AG04450 (cell line): Measurements from ENCODE around the gene HYKK. TPM values are rescaled to one million over a fixed set of nuclear protein-coding genes. Genes with fewer than 3 reads are reported as not detected.

Experiments used
- CTCF ChIA-PET: fragments of 300-600, 350-600 bp; formaldehyde crosslinking; extraction: SDS; loops from one replicate; lab custom pipeline; 2022; ENCODE audit warnings: antibody characterized with exemption, inconsistent platforms; lab: Charles Lee
- POLR2A ChIA-PET: fragments of 350-600 bp; formaldehyde crosslinking; extraction: SDS; loops from one replicate; lab custom pipeline; 2021; ENCODE audit warnings: antibody characterized with exemption, inconsistent platforms; lab: Yijun Ruan, JAX
- DNase-seq: peaks from one replicate; pipeline ENCODE4 v3.0.0-alpha.2; 2011; ENCODE audit warnings: low read depth, low spot score
- H3K27ac ChIP-seq: one replicate; pipeline ENCODE4 v1.5.1; 2012; ENCODE audit warnings: low read depth, low read length, control low read depth
- H3K27me3 ChIP-seq: one replicate; pipeline ENCODE4 v1.6.0; 2012; ENCODE audit warnings: low read length; ENCODE audit not compliant: control insufficient read depth, insufficient read depth
- H3K4me3 ChIP-seq: 2 replicates; pipeline ENCODE4 v1.5.1; 2011; ENCODE audit warnings: mild to moderate bottlenecking, low read depth, low read length, control low read depth
- H3K9me3 ChIP-seq: 2 replicates; pipeline ENCODE4 v1.5.1; 2012; ENCODE audit warnings: low read length; ENCODE audit not compliant: control insufficient read depth, insufficient read depth
- polyA minus RNA-seq: library from RNA; depleted of rRNA, polyadenylated mRNA; stranded (reverse); fragments of >200 nt; gene quantifications from 2 replicates; pipeline ENCODE4 v1.2.3, GENCODE V29; 2011; rRNA and poly(A)+ RNA removed
- polyA plus RNA-seq: library from polyadenylated mRNA; depleted of rRNA; stranded (reverse); fragments of >200 nt; gene quantifications from 2 replicates; pipeline ENCODE4 v1.2.3, GENCODE V29; 2011; rRNA removed
- TF ChIP-seq, protein P1 (sequence below): IDR thresholded peaks from 2 replicates; pipeline ENCODE4 v1.5.1; 2011; ENCODE audit warnings: low read depth, low read length, control low read depth, inconsistent platforms

The HYKK gene, protein sequence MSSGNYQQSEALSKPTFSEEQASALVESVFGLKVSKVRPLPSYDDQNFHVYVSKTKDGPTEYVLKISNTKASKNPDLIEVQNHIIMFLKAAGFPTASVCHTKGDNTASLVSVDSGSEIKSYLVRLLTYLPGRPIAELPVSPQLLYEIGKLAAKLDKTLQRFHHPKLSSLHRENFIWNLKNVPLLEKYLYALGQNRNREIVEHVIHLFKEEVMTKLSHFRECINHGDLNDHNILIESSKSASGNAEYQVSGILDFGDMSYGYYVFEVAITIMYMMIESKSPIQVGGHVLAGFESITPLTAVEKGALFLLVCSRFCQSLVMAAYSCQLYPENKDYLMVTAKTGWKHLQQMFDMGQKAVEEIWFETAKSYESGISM
- 3.6 and 4.1 TPM in 2 replicates for polyA plus RNA-seq
- 2.9 and 4.1 TPM in 2 replicates for polyA minus RNA-seq

DNA sequence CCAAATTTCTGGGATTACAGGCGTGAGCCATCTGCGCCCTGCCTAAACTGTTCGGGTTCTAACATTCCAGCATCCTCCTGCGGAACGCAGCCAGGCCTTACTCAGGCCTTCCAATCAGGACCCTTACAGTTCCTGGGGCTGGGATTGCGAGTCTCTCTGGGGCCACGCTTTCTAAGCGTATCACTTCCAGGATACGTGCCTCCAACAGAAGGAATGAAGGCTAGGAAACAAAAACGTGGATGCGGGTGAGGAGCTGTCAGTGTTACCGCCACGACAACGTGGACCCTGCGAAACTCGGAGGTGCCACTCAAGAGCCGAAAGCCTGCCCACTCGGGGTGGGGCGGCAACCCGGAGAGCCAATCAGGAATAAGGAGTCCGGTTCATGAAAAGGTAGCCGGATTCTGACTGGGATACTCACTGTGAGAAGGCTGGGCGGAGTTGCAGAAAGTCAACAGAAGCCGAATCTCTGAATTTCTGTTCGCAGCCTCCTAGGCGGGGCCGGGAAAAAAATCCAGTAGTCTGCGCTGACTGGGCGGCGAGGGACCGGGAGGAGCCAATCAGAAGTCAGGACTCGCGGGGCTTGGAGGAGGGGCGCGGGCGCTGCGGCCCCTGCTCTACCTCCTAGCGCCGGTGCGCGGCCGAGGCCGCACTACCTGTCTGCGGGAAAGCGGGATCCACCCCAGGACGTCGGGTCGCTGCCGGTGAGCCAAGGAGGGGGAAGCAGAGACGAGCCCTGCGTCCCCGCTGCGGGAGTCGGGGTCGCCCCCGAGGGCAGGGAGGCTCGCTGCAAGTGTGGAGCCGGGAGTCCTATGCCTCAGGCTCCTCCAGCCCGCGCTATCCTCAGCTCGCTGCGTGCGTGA, at the start of gene HYKK:
Gene HYKK (plus strand): TSS at position 607 of the 860 bp plus-strand sequence. CDS start 5,512 bp downstream, outside the sequence.
- H3K4me3 ChIP-seq: peak within 1 kb of the TSS; percentile 97
- H3K27me3 ChIP-seq: no peaks in the 10 kb centered on the region
- H3K9me3 ChIP-seq: no peaks in the 10 kb centered on the region; the same call in 1 of the 2 replicates
- CTCF ChIA-PET: interaction anchor here (0.9 kb wide), 1 partner anchor 15 kb away, joined by 6 read pairs; no protein-coding TSS in a partner anchor
- peak within 1 kb of the TSS; percentile 11 for H3K27ac ChIP-seq
- POLR2A ChIA-PET: interaction anchor here (0.6 to 1.8 kb wide), 2 partner anchors 58 to 69 kb away, joined by 4 to 5 read pairs; partner anchors contain the start of genes CHRNA5 and IREB2
- peak; percentile 90 for DNase-seq
- TF ChIP-seq, protein P1, sequence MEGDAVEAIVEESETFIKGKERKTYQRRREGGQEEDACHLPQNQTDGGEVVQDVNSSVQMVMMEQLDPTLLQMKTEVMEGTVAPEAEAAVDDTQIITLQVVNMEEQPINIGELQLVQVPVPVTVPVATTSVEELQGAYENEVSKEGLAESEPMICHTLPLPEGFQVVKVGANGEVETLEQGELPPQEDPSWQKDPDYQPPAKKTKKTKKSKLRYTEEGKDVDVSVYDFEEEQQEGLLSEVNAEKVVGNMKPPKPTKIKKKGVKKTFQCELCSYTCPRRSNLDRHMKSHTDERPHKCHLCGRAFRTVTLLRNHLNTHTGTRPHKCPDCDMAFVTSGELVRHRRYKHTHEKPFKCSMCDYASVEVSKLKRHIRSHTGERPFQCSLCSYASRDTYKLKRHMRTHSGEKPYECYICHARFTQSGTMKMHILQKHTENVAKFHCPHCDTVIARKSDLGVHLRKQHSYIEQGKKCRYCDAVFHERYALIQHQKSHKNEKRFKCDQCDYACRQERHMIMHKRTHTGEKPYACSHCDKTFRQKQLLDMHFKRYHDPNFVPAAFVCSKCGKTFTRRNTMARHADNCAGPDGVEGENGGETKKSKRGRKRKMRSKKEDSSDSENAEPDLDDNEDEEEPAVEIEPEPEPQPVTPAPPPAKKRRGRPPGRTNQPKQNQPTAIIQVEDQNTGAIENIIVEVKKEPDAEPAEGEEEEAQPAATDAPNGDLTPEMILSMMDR: 0 out of 2 replicates have a peak, but pooled peaks have one; percentile 14

DNA sequence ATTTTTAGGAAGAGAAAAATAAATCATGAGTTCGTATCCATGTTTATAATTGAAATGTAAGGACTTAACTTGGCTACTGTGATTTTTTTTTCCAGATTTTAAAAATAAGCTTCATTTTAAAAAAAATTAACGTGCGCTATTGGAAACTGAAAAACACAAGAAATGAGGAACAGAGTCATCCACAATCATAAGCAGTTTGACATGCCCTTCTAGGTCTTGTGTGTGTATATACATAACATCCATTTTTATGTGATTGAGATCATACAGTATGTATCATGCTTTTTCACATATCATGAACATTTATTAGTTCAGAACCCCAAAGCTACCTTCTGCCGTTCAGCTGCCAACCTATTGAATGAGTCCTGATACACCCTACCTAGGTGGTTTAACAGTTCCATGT, 46.6 kb upstream of the HYKK start:
- DNase-seq: no peak
- Histone ChIP-seq H3K4me3 (no peak overlapping the region), H3K27me3 (no peaks in the 10 kb centered on the region), H3K27ac (no peak overlapping the region), H3K9me3 (no peaks in the 10 kb centered on the region)
- ChIA-PET POLR2A (no interaction called here), CTCF (interaction anchor here (1.0 kb wide), 1 partner anchor 22 kb away, joined by 3 read pairs; no protein-coding TSS in a partner anchor)
- TF ChIP-seq, protein P1: no peak

DNA sequence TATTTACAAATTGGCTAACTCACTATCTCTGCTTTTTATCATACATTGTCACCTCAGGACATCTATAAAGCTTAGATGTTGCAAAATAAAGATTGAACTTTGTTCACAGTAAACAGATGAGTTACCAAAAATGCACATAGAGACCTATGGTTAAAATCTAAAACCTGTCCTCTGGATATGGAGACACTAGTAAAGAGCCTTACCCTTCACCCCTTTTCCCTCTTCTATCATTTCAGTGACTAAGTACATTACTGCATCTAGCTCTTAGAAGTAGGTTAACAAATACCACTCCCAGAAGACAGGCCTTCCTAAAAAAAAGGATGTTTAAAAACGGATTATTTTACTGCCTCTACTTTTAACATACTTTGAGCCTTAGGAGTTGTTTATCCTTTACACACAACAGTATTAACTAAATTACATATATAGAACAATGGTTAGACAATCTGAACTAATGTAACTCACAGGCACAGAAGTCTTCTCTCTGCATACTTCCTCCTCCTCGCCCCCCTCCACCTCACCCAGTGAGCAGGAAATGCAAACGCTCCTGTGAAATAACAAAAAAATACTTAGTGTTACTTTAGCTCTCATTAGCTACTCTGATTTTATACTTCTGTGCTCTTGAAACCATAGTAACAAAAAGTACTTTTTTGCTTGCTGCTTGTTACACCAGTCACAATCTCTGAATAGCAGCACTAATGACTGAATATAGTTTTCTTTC, 46.0 kb upstream of the HYKK start:
- ChIA-PET CTCF (interaction anchor here (1.0 kb wide), 1 partner anchor 21 kb away, joined by 3 read pairs; no protein-coding TSS in a partner anchor), POLR2A (interaction anchor here (1.0 kb wide), 1 partner anchor 23 kb away, joined by 3 read pairs; the partner anchor contains the start of gene IREB2)
- H3K4me3 ChIP-seq: no peak overlapping the region
- TF ChIP-seq, protein P1: no peak
- no peak for DNase-seq
- H3K27me3 ChIP-seq: no peaks in the 10 kb centered on the region
- no peak overlapping the region for H3K27ac ChIP-seq
- H3K9me3 ChIP-seq: no peaks in the 10 kb centered on the region

DNA sequence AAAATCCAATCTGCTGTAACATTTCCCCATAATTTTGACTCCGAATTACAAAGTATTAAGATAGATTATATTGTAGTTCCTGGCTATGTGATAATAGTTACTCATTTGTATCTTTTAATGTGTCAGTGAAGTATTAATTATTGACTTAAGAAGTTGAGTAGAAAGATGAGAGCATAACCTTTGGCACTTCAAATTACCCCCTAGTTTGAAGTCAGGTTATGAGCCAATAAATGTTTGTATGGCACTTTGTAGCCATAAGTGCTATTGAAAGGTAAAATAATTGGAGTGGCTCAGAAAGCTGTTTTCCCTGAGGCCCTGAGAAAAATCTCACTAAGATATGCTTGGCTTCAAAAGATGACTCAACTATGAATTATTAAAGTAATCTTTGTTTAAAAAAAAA, 38.3 kb upstream of the HYKK start:
- ChIA-PET CTCF (interaction anchor here (1.5 kb wide), 1 partner anchor 25 kb away, joined by 3 read pairs; no protein-coding TSS in a partner anchor), POLR2A (interaction anchor here (0.5 kb wide), 1 partner anchor 122 kb away, joined by 13 read pairs; no protein-coding TSS in a partner anchor)
- TF ChIP-seq, protein P1: no peak
- no peaks in the 10 kb centered on the region for H3K27me3 ChIP-seq
- DNase-seq: no peak
- no peaks in the 10 kb centered on the region for H3K9me3 ChIP-seq
- no peak overlapping the region for H3K27ac ChIP-seq
- H3K4me3 ChIP-seq: no peak overlapping the region
